Endothelial cell of umbilical vein (primary cell): ENCODE results near the gene PRR5L. TPM values are rescaled to one million over a fixed set of nuclear protein-coding genes. Genes with fewer than 3 reads are reported as not detected.

ENCODE experiments used
- BruUV-seq: library from RNA; stranded (reverse); fragments of 400-500 nt; replicated peaks from 2 replicates; lab custom pipeline; 2021; lab: Mats Ljungman, UMichigan
- CTCF ChIA-PET: fragments of 300-600, 350-600 bp; sonication (Branson Sonifier 250); formaldehyde crosslinking; loops from one replicate; lab custom pipeline; 2021; ENCODE audit warnings: antibody characterized with exemption, inconsistent platforms; lab: Charles Lee
- POLR2A ChIA-PET: fragments of 300-600, 350-600 bp; sonication (Branson Sonifier 250); formaldehyde crosslinking; loops from one replicate; lab custom pipeline; 2021; ENCODE audit warnings: antibody characterized with exemption, inconsistent platforms; lab: Charles Lee
- DNase-seq: peaks from one replicate; pipeline ENCODE4 v3.0.0-alpha.2; 2011; ENCODE audit warnings: low read depth, low spot score
- FAIRE-seq: peaks from 2 replicates; lab custom pipeline; 2011; peaks lifted over from hg19 to GRCh38; lab: Jason Lieb, UNC
- H2AFZ ChIP-seq: 2 replicates; pipeline ENCODE4 v1.6.0; 2012; ENCODE audit warnings: low read depth, low read length, control low read depth, inconsistent platforms
- H3K27ac ChIP-seq: 2 replicates; pipeline ENCODE4 v1.5.1; 2011; ENCODE audit warnings: low read depth, mild to moderate bottlenecking, control low read depth, low read length, moderate library complexity; ENCODE audit not compliant: insufficient read depth
- H3K27me3 ChIP-seq, 2 experiments: 2 replicates each; pipeline versions ENCODE4 v1.6.0 to v1.6.1; 2011; ENCODE audit warnings: low read length in 2 of 2, mixed read lengths in 1 of 2; ENCODE audit not compliant: control insufficient read depth in 2 of 2, insufficient read depth in 2 of 2
- H3K36me3 ChIP-seq, 2 experiments: 2 replicates in 1 of 2; 3 replicates in 1 of 2; pipeline ENCODE4 v1.5.1; 2011; ENCODE audit warnings: low read length in 2 of 2, mild to moderate bottlenecking in 1 of 2, moderate library complexity in 1 of 2; ENCODE audit not compliant: control insufficient read depth in 2 of 2, insufficient read depth in 2 of 2; ENCODE audit errors: extremely low read depth in 1 of 2
- H3K4me1 ChIP-seq: 3 replicates; pipeline ENCODE4 v1.5.1; 2011; ENCODE audit warnings: mild to moderate bottlenecking, low read length; ENCODE audit not compliant: control insufficient read depth, insufficient read depth; ENCODE audit errors: extremely low read depth
- H3K4me2 ChIP-seq: 2 replicates; pipeline ENCODE4 v1.6.1; 2011; ENCODE audit warnings: low read length, control low read depth, mixed read lengths; ENCODE audit not compliant: insufficient read depth
- H3K4me3 ChIP-seq, 3 experiments: fragments of 200-600 bp in 1 of 3; sonication (generic), shearing (Covaris generic) in 1 of 3; replicated peaks in 1 of 3; 2 replicates each; pipeline ENCODE4 v1.5.1; 2011 to 2016; ENCODE audit warnings: control low read depth in 3 of 3, low read length in 3 of 3, mild to moderate bottlenecking in 2 of 3, inconsistent platforms in 1 of 3, low read depth in 1 of 3, moderate library complexity in 1 of 3; ENCODE audit not compliant: insufficient read depth in 1 of 3
- H3K79me2 ChIP-seq: 2 replicates; pipeline ENCODE4 v1.6.0; 2012; ENCODE audit warnings: low read length, inconsistent platforms; ENCODE audit not compliant: control insufficient read depth, insufficient read depth
- H3K9ac ChIP-seq: replicated peaks from 2 replicates; pipeline ENCODE3; 2011; ENCODE audit warnings: low read length, control low read depth; ENCODE audit not compliant: insufficient read depth; ENCODE audit errors: extremely low read depth
- H3K9me1 ChIP-seq: replicated peaks from 3 replicates; pipeline ENCODE4 v1.6.0; 2011; ENCODE audit warnings: mild to moderate bottlenecking, low read length; ENCODE audit not compliant: control insufficient read depth, insufficient read depth; ENCODE audit errors: extremely low read depth
- H3K9me3 ChIP-seq: replicated peaks from 2 replicates; pipeline ENCODE4 v1.5.1; 2012; ENCODE audit warnings: low read length, inconsistent platforms; ENCODE audit not compliant: control insufficient read depth, insufficient read depth
- H4K20me1 ChIP-seq: replicated peaks from 2 replicates; pipeline ENCODE3; 2011; ENCODE audit warnings: mild to moderate bottlenecking, low read length; ENCODE audit not compliant: control insufficient read depth, insufficient read depth; ENCODE audit errors: extremely low read depth
- EZH2 ChIP-seq: IDR thresholded peaks from 2 replicates; pipeline ENCODE4 v1.6.1; 2012; ENCODE audit warnings: borderline replicate concordance, low read depth, mild to moderate bottlenecking, moderate library complexity, low read length, inconsistent platforms; ENCODE audit not compliant: severe bottlenecking
- FOS ChIP-seq: IDR thresholded peaks from 2 replicates; pipeline ENCODE4 v1.6.1; 2011; ENCODE audit warnings: mild to moderate bottlenecking, low read length, moderate library complexity, borderline replicate concordance; ENCODE audit not compliant: insufficient read depth
- GATA2 ChIP-seq: IDR thresholded peaks from 2 replicates; pipeline ENCODE4 v1.7.0; 2011; ENCODE audit warnings: low read depth, mild to moderate bottlenecking, moderate library complexity, mixed read lengths, low read length; ENCODE audit not compliant: insufficient read length, insufficient read depth
- JUN ChIP-seq: IDR thresholded peaks from 2 replicates; pipeline ENCODE4 v1.6.1; 2011; ENCODE audit warnings: borderline replicate concordance, low read depth; ENCODE audit not compliant: insufficient read length, insufficient read depth
- MAX ChIP-seq: IDR thresholded peaks from 2 replicates; pipeline ENCODE4 v1.6.1; 2011; ENCODE audit not compliant: insufficient read depth, insufficient read length
- MYC ChIP-seq: IDR thresholded peaks from one replicate; pipeline ENCODE4 v1.6.1; 2011; ENCODE audit warnings: mild to moderate bottlenecking, low read depth, low read length
- POLR2A ChIP-seq: IDR thresholded peaks from 2 replicates; pipeline ENCODE4 v1.6.1; 2012; ENCODE audit warnings: low read depth, mild to moderate bottlenecking, control low read depth, low read length
- POLR2AphosphoS5 ChIP-seq: IDR thresholded peaks from 2 replicates; pipeline ENCODE4 v1.6.1; 2012; ENCODE audit warnings: low read depth, mild to moderate bottlenecking, control low read depth, low read length, moderate library complexity; ENCODE audit not compliant: insufficient read depth
- dilution Hi-C: fragments of 300-500 bp; cut with MboI; formaldehyde crosslinking; loops from one replicate; pipeline ENCODE4 v1.15.0; 2019; ENCODE audit warnings: low sequenced_read_pairs; ENCODE audit not compliant: extremely low pct_ligation_motif_present
- intact Hi-C: fragments of 100-400 bp; cut with micrococcal nuclease; formaldehyde crosslinking; loops from one replicate; pipeline ENCODE4 v1.10.0; 2022
- polyA plus RNA-seq, 4 experiments: library from polyadenylated mRNA; depleted of rRNA in 3 of 4; stranded (reverse) in 3 of 4; unstranded in 1 of 4; fragments of >200 nt; gene quantifications; 2 replicates each; pipeline versions ENCODE4 v1.2.1 to v1.2.3, GENCODE V29; 2011 to 2012; ENCODE audit warnings: missing spikeins in 1 of 4
- total RNA-seq: library from RNA; stranded (reverse); gene quantifications from 2 replicates; pipeline ENCODE4 v1.2.3, GENCODE V29; 2021
- TF ChIP-seq, protein P1 (sequence below), 2 donors: IDR thresholded peaks; 1 replicate in 1 of 2; 2 replicates in 1 of 2; pipeline ENCODE4 v1.5.1; 2011; ENCODE audit warnings: low read length in 2 of 2, mild to moderate bottlenecking in 2 of 2, moderate library complexity in 2 of 2, control low read depth in 1 of 2, inconsistent platforms in 1 of 2, low read depth in 1 of 2; ENCODE audit not compliant: insufficient read depth in 1 of 2; ENCODE audit errors: extremely low read depth in 1 of 2

Gene PRR5L
- total and polyA plus RNA-seq, 2 donors (not counting 3 experiments of a cell fraction or from before 2014, with no cell fraction given) = 2.5 to 6.1 TPM

GRCh38 chr11:36389811-36390210 lies 93.7 kb downstream of the PRR5L start:
- H3K4me3 ChIP-seq = no peak overlapping the region
- no peak overlapping the region for H3K4me2 ChIP-seq
- H3K9me3 ChIP-seq = no peaks in the 10 kb centered on the region
- intact Hi-C loops = no loop called here
- POLR2A ChIA-PET = no interaction called here
- no peaks in the 10 kb centered on the region for H4K20me1 ChIP-seq
- H3K9me1 ChIP-seq = no peaks in the 10 kb centered on the region
- BruUV-seq = no TSS peak
- no peak for DNase-seq
- CTCF ChIA-PET = interaction anchor here (0.7 to 1.6 kb wide), 2 partner anchors 12 to 13 kb away, joined by 4 to 6 read pairs; no protein-coding TSS in a partner anchor
- no peak overlapping the region for H2AFZ ChIP-seq
- dilution Hi-C loops = no loop called here
- H3K27ac ChIP-seq = no peak overlapping the region
- no peaks in the 10 kb centered on the region for H3K36me3 ChIP-seq
- H3K4me1 ChIP-seq = no peaks in the 10 kb centered on the region
- no peak overlapping the region for H3K9ac ChIP-seq
- H3K79me2 ChIP-seq = no peaks in the 10 kb centered on the region
- H3K27me3 ChIP-seq = no peaks in the 10 kb centered on the region
- no peak for TF ChIP-seq MYC
- TF ChIP-seq POLR2AphosphoS5 = no peak
- no peak for TF ChIP-seq MAX
- no peak for TF ChIP-seq POLR2A
- no peak for TF ChIP-seq FOS
- TF ChIP-seq JUN = no peak
- TF ChIP-seq, protein P1, sequence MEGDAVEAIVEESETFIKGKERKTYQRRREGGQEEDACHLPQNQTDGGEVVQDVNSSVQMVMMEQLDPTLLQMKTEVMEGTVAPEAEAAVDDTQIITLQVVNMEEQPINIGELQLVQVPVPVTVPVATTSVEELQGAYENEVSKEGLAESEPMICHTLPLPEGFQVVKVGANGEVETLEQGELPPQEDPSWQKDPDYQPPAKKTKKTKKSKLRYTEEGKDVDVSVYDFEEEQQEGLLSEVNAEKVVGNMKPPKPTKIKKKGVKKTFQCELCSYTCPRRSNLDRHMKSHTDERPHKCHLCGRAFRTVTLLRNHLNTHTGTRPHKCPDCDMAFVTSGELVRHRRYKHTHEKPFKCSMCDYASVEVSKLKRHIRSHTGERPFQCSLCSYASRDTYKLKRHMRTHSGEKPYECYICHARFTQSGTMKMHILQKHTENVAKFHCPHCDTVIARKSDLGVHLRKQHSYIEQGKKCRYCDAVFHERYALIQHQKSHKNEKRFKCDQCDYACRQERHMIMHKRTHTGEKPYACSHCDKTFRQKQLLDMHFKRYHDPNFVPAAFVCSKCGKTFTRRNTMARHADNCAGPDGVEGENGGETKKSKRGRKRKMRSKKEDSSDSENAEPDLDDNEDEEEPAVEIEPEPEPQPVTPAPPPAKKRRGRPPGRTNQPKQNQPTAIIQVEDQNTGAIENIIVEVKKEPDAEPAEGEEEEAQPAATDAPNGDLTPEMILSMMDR (IDR thresholded peaks at IDR 0.05; ENCODE audit: extremely low read depth in 1 of 2, insufficient read depth in 1 of 2, low read depth in 1 of 2, low read length in 2 of 2) = no peak
- TF ChIP-seq EZH2 = no peak
- no peak for TF ChIP-seq GATA2
- no peak for FAIRE-seq
